Measurements from ENCODE around the gene ELOA. TPM values are rescaled to one million over a fixed set of nuclear protein-coding genes. Genes with fewer than 3 reads are reported as not detected.
A peak's percentile ranks its signal among the peaks of the same experiment; 100 is the strongest.

ELOA gene
- total and polyA plus RNA-seq, 9 of the 15 experiments (the other 6 are each of a cell fraction or from before 2014, with no cell fraction given), result 31.9 to 98.6 (median 61.3) TPM

DNA sequence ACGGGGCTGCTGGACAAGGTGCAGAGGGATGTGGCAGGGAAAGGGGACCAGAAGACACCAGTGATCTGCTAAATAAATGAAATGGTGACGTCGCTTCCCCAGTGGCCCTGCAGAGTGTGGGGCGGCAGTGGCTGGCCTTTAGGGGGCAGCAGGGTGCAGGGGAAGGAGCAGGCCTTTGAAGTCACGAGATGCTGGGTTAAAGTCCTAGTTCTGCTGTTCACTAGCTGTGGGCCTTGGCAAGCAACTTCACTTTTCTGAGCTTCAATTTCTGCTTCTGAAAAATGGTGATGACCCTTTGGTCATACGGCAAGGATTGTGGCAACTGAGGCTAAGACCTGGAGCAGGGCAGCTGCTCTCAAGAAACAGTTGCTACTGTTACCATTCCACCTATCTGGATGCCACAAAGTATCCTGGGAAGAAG is 66.5 kb downstream of the ELOA start (continued):
- TF ChIP-seq, protein P1, sequence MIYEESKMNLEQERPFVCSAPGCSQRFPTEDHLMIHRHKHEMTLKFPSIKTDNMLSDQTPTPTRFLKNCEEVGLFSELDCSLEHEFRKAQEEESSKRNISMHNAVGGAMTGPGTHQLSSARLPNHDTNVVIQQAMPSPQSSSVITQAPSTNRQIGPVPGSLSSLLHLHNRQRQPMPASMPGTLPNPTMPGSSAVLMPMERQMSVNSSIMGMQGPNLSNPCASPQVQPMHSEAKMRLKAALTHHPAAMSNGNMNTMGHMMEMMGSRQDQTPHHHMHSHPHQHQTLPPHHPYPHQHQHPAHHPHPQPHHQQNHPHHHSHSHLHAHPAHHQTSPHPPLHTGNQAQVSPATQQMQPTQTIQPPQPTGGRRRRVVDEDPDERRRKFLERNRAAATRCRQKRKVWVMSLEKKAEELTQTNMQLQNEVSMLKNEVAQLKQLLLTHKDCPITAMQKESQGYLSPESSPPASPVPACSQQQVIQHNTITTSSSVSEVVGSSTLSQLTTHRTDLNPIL (CRISPR knock-in tag; IDR thresholded peaks at IDR 0.05), result no peak
- TF ChIP-seq HDAC6 (IDR thresholded peaks at IDR 0.05; ENCODE audit: low read depth, low read length) (no peak), KLF6 (CRISPR knock-in tag; IDR thresholded peaks at IDR 0.05; ENCODE audit: borderline replicate concordance) (no peak), CCAR2 (IDR thresholded peaks at IDR 0.05; ENCODE audit: low read depth, low read length) (no peak), EWSR1 (IDR thresholded peaks at IDR 0.05; ENCODE audit: borderline replicate concordance, low read depth, partially characterized antibody) (no peak), CHD2 (IDR thresholded peaks at IDR 0.05; ENCODE audit: low read depth, low read length) (no peak), CHD1 (IDR thresholded peaks at IDR 0.05; ENCODE audit: low read length) (no peak), ARHGAP35 (IDR thresholded peaks at IDR 0.05; ENCODE audit: partially characterized antibody) (no peak), RAD21 (CRISPR knock-in tag; conservative IDR thresholded peaks at IDR 0.05 in 1 of 2, IDR thresholded peaks at IDR 0.05 in 1 of 2) (peak; percentile 80 to 94), ZNF57 (CRISPR knock-in tag; IDR thresholded peaks at IDR 0.05) (no peak), GTF2F1 (IDR thresholded peaks at IDR 0.05; ENCODE audit: low read depth, low read length) (no peak), MIER1 (IDR thresholded peaks at IDR 0.05; ENCODE audit: low read depth) (no peak), RBM39 (optimal IDR thresholded peaks at IDR 0.05; ENCODE audit: low read depth, low read length) (no peak), CBFA2T3 (IDR thresholded peaks at IDR 0.05) (no peak), ESRRA (IDR thresholded peaks at IDR 0.05; ENCODE audit: borderline replicate concordance, low read depth) (peak; percentile 15; the same call in 1 of the 2 replicates), NFIX (CRISPR knock-in tag; IDR thresholded peaks at IDR 0.05; ENCODE audit: low read depth) (no peak), SNRNP70 (optimal IDR thresholded peaks at IDR 0.05; ENCODE audit: low read depth, low read length) (no peak), IFI16 (CRISPR knock-in tag; IDR thresholded peaks at IDR 0.05) (no peak), PRMT5 (CRISPR knock-in tag; IDR thresholded peaks at IDR 0.05) (no peak)
- TF ChIP-seq, protein P2, sequence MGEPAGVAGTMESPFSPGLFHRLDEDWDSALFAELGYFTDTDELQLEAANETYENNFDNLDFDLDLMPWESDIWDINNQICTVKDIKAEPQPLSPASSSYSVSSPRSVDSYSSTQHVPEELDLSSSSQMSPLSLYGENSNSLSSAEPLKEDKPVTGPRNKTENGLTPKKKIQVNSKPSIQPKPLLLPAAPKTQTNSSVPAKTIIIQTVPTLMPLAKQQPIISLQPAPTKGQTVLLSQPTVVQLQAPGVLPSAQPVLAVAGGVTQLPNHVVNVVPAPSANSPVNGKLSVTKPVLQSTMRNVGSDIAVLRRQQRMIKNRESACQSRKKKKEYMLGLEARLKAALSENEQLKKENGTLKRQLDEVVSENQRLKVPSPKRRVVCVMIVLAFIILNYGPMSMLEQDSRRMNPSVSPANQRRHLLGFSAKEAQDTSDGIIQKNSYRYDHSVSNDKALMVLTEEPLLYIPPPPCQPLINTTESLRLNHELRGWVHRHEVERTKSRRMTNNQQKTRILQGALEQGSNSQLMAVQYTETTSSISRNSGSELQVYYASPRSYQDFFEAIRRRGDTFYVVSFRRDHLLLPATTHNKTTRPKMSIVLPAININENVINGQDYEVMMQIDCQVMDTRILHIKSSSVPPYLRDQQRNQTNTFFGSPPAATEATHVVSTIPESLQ (CRISPR knock-in tag; IDR thresholded peaks at IDR 0.05), result no peak
- TF ChIP-seq, protein P3, sequence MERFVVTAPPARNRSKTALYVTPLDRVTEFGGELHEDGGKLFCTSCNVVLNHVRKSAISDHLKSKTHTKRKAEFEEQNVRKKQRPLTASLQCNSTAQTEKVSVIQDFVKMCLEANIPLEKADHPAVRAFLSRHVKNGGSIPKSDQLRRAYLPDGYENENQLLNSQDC (CRISPR knock-in tag; IDR thresholded peaks at IDR 0.05), result no peak
- TF ChIP-seq, protein P4, sequence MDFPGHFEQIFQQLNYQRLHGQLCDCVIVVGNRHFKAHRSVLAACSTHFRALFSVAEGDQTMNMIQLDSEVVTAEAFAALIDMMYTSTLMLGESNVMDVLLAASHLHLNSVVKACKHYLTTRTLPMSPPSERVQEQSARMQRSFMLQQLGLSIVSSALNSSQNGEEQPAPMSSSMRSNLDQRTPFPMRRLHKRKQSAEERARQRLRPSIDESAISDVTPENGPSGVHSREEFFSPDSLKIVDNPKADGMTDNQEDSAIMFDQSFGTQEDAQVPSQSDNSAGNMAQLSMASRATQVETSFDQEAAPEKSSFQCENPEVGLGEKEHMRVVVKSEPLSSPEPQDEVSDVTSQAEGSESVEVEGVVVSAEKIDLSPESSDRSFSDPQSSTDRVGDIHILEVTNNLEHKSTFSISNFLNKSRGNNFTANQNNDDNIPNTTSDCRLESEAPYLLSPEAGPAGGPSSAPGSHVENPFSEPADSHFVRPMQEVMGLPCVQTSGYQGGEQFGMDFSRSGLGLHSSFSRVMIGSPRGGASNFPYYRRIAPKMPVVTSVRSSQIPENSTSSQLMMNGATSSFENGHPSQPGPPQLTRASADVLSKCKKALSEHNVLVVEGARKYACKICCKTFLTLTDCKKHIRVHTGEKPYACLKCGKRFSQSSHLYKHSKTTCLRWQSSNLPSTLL (IDR thresholded peaks at IDR 0.05), result no peak

Measured in K562 (cell line).